ENCODE measurements around the gene ZNF292. TPM values are rescaled to one million over a fixed set of nuclear protein-coding genes. Genes with fewer than 3 reads are reported as not detected.

The ZNF292 gene
- total and polyA plus RNA-seq, 2 experiments from 2014 or later = 20.9 to 38.3 TPM

DNA sequence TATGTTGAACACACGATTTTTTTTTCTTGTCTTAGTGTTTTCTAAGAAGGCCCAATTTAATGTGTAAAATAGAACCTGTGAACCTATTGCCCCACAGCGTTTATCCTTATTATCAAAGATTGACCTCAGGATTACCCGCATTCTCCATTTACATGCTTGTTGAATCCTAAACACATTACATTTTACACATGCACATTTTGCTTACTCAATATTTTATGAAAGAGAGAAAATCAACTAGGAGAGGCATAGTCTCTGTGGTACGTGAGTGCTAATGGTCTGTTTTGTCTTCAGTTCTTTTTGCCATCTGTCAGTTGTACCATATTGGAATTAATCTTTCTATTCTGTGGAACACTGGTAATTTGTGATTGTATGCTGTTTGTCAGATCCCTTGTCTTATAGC is 86.9 kb downstream of the ZNF292 start:
- peaks cover 32% of the 10 kb centered on the region for H3K79me2 ChIP-seq
- no peaks in the 10 kb centered on the region for H3K36me3 ChIP-seq (replicated peaks; ENCODE audit: insufficient read depth, low read depth)
- H3K4me2 ChIP-seq = no peak overlapping the region
- H2AFZ ChIP-seq = no peak overlapping the region
- no peak for DNase-seq (ENCODE audit: low spot score)
- 95% methylated on average over 4 of the region's 4 CpGs for WGBS (ENCODE audit: low lambda C conversion rate, missing lambda C conversion rate)
- H4K20me1 ChIP-seq (ENCODE audit: insufficient read depth, poor library complexity, severe bottlenecking) = no peaks in the 10 kb centered on the region
- no peaks in the 10 kb centered on the region for H3K9me3 ChIP-seq (ENCODE audit: low read depth)
- TF ChIP-seq, protein P1, sequence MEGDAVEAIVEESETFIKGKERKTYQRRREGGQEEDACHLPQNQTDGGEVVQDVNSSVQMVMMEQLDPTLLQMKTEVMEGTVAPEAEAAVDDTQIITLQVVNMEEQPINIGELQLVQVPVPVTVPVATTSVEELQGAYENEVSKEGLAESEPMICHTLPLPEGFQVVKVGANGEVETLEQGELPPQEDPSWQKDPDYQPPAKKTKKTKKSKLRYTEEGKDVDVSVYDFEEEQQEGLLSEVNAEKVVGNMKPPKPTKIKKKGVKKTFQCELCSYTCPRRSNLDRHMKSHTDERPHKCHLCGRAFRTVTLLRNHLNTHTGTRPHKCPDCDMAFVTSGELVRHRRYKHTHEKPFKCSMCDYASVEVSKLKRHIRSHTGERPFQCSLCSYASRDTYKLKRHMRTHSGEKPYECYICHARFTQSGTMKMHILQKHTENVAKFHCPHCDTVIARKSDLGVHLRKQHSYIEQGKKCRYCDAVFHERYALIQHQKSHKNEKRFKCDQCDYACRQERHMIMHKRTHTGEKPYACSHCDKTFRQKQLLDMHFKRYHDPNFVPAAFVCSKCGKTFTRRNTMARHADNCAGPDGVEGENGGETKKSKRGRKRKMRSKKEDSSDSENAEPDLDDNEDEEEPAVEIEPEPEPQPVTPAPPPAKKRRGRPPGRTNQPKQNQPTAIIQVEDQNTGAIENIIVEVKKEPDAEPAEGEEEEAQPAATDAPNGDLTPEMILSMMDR (IDR thresholded peaks at IDR 0.05; ENCODE audit: poor library complexity) = no peak
- no peak for TF ChIP-seq EZH2 (IDR thresholded peaks at IDR 0.05; ENCODE audit: borderline replicate concordance)
- no peak for TF ChIP-seq EZH2phosphoT487 (IDR thresholded peaks at IDR 0.05; ENCODE audit: low read depth, severe bottlenecking, unreplicated experiment)
- no peak overlapping the region for H3K27ac ChIP-seq
- no peaks in the 10 kb centered on the region for H3K9me2 ChIP-seq (replicated peaks; ENCODE audit: insufficient read depth)
- H3K27me3 ChIP-seq = no peaks in the 10 kb centered on the region
- no peak overlapping the region for H3K4me3 ChIP-seq
- peaks cover 4% of the 10 kb centered on the region for H3K4me1 ChIP-seq (ENCODE audit: insufficient read depth)

DNA sequence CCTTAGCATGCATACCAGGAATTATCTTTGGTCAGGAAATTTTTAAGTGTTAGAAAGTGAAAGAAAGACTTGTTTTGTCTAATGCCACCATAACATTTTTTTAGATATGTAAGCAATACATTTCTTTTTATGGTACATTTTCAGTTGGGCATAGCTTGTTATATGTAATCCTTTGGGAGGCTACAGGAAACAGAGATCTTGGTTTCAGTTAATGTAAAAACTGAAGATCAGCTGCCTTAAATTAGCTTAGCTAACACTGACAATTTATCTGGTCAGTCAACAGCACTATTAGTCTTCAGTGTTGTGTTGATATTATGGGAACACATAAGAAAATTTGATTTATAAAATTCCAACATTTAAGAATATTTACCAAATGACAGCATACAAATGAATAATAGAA is 88.4 kb downstream of the ZNF292 start:
- no peak overlapping the region for H3K4me3 ChIP-seq
- H3K36me3 ChIP-seq (replicated peaks; ENCODE audit: insufficient read depth, low read depth) = no peaks in the 10 kb centered on the region
- no peaks in the 10 kb centered on the region for H3K9me3 ChIP-seq (ENCODE audit: low read depth)
- DNase-seq (ENCODE audit: low spot score) = no peak
- no peak overlapping the region for H3K4me2 ChIP-seq
- H3K4me1 ChIP-seq (ENCODE audit: insufficient read depth) = peaks cover 4% of the 10 kb centered on the region
- H2AFZ ChIP-seq = no peak overlapping the region
- H3K27ac ChIP-seq = peak overlapping the region; percentile 18
- H3K27me3 ChIP-seq = no peaks in the 10 kb centered on the region
- H4K20me1 ChIP-seq (ENCODE audit: insufficient read depth, poor library complexity, severe bottlenecking) = no peaks in the 10 kb centered on the region
- no peaks in the 10 kb centered on the region for H3K9me2 ChIP-seq (replicated peaks; ENCODE audit: insufficient read depth)
- TF ChIP-seq, protein P1 (IDR thresholded peaks at IDR 0.05; ENCODE audit: poor library complexity) = no peak
- no peak for TF ChIP-seq EZH2 (IDR thresholded peaks at IDR 0.05; ENCODE audit: borderline replicate concordance)
- peaks cover 26% of the 10 kb centered on the region for H3K79me2 ChIP-seq

GRCh38 chr6:87244380-87244779 is 89.0 kb downstream of the ZNF292 start:
- peaks cover 27% of the 10 kb centered on the region for H3K79me2 ChIP-seq
- TF ChIP-seq, protein P1 (IDR thresholded peaks at IDR 0.05; ENCODE audit: poor library complexity) = no peak
- no peak overlapping the region for H2AFZ ChIP-seq
- peaks cover 4% of the 10 kb centered on the region for H3K4me1 ChIP-seq (ENCODE audit: insufficient read depth)
- H3K36me3 ChIP-seq (replicated peaks; ENCODE audit: insufficient read depth, low read depth) = no peaks in the 10 kb centered on the region
- peak overlapping the region; percentile 18 for H3K27ac ChIP-seq
- peak; percentile 20 for DNase-seq (ENCODE audit: low spot score)
- H4K20me1 ChIP-seq (ENCODE audit: insufficient read depth, poor library complexity, severe bottlenecking) = no peaks in the 10 kb centered on the region
- no peak overlapping the region for H3K4me3 ChIP-seq
- H3K9me3 ChIP-seq (ENCODE audit: low read depth) = no peaks in the 10 kb centered on the region
- no peaks in the 10 kb centered on the region for H3K27me3 ChIP-seq
- H3K9me2 ChIP-seq (replicated peaks; ENCODE audit: insufficient read depth) = no peaks in the 10 kb centered on the region
- no peak overlapping the region for H3K4me2 ChIP-seq

DNA sequence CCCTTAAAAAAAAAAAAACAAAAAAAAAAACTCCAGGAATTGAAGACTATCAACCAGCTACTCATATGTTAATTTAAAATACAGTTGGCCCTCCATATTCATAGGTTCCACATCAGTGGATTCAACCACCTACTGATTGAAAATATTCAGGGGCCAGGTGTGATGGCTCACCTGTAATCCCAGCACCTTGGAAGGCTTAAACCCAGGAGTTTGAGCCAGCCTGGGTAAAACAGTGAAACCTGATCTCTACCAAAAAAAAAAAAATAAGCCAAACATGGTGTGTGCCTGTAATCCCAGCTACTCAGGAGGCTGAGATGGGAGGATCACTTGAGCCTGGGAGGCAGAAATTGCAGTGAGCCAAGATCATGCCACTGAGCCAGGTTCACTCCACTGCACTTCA is 94.7 kb downstream of the ZNF292 start:
- no peaks in the 10 kb centered on the region for H3K9me3 ChIP-seq (ENCODE audit: low read depth)
- H3K4me2 ChIP-seq = no peak overlapping the region
- H3K4me1 ChIP-seq (ENCODE audit: insufficient read depth) = no peaks in the 10 kb centered on the region
- no peak for DNase-seq (ENCODE audit: low spot score)
- no peaks in the 10 kb centered on the region for H3K27me3 ChIP-seq
- H4K20me1 ChIP-seq (ENCODE audit: insufficient read depth, poor library complexity, severe bottlenecking) = no peaks in the 10 kb centered on the region
- H2AFZ ChIP-seq = no peak overlapping the region
- TF ChIP-seq, protein P1 (IDR thresholded peaks at IDR 0.05; ENCODE audit: poor library complexity) = no peak
- TF ChIP-seq EZH2 (IDR thresholded peaks at IDR 0.05; ENCODE audit: borderline replicate concordance) (no peak), EZH2phosphoT487 (IDR thresholded peaks at IDR 0.05; ENCODE audit: low read depth, severe bottlenecking, unreplicated experiment) (no peak)
- H3K79me2 ChIP-seq = peaks cover 5% of the 10 kb centered on the region
- no peaks in the 10 kb centered on the region for H3K9me2 ChIP-seq (replicated peaks; ENCODE audit: insufficient read depth)
- no peaks in the 10 kb centered on the region for H3K36me3 ChIP-seq (replicated peaks; ENCODE audit: insufficient read depth, low read depth)
- H3K4me3 ChIP-seq = no peak overlapping the region
- H3K27ac ChIP-seq = no peak overlapping the region
